ENCODE data around the gene MEP1A. TPM values are rescaled to one million over a fixed set of nuclear protein-coding genes. Genes with fewer than 3 reads are reported as not detected.
"Not testable (repeated sequence)": the region's sequence is repeated elsewhere in the genome, so short reads cannot be mapped to it uniquely, and the experiment has no call there.

The MEP1A gene
- polyA plus RNA-seq, 2 of the 4 experiments (the other 2 are of a cell fraction), result not detected

GRCh38 chr6:46744159-46744725 is 48.9 kb upstream of the MEP1A start:
- FAIRE-seq; H3K4me1 ChIP-seq; ATAC-seq; DNase-seq (ENCODE audit: low read depth in 1 of 2, low spot score in 1 of 2); H3K27ac ChIP-seq; H3K4me2 ChIP-seq; POLR2A ChIA-PET; H3K4me3 ChIP-seq; H3K9me3 ChIP-seq; CTCF ChIA-PET: not testable (repeated sequence)
- WGBS (ENCODE audit: missing lambda C conversion rate), result 49% methylated on average over 3 of the region's 3 CpGs

- Histone ChIP-seq H3K4me1 (no peaks in the 10 kb centered on the region), H3K27ac (no peak overlapping the region), H3K9me3 (no peaks in the 10 kb centered on the region), H3K4me3 (no peak overlapping the region), H3K4me2 (no peak overlapping the region)
- DNase-seq (ENCODE audit: low read depth in 1 of 2, low spot score in 1 of 2), result no peak
- ATAC-seq, result no peak
- TF ChIP-seq KDM5A (IDR thresholded peaks at IDR 0.05) (no peak), FOXS1 (CRISPR knock-in tag; IDR thresholded peaks at IDR 0.05) (no peak), HOXB13 (CRISPR knock-in tag; IDR thresholded peaks at IDR 0.05; ENCODE audit: low read depth) (no peak), KDM1A (IDR thresholded peaks at IDR 0.05; ENCODE audit: low read depth) (no peak), ZSCAN20 (CRISPR knock-in tag; IDR thresholded peaks at IDR 0.05) (no peak), EP300 (IDR thresholded peaks at IDR 0.05) (no peak), RARB (CRISPR knock-in tag; IDR thresholded peaks at IDR 0.05) (no peak), TP53 (CRISPR knock-in tag; IDR thresholded peaks at IDR 0.05) (no peak), NR3C1 (IDR thresholded peaks at IDR 0.05) (no peak), HES2 (IDR thresholded peaks at IDR 0.05) (no peak), FOSB (CRISPR knock-in tag; IDR thresholded peaks at IDR 0.05) (no peak), JUNB (IDR thresholded peaks at IDR 0.05) (no peak), RFX5 (IDR thresholded peaks at IDR 0.05) (no peak), CBX8 (IDR thresholded peaks at IDR 0.05) (no peak)
- TF ChIP-seq, protein P1, sequence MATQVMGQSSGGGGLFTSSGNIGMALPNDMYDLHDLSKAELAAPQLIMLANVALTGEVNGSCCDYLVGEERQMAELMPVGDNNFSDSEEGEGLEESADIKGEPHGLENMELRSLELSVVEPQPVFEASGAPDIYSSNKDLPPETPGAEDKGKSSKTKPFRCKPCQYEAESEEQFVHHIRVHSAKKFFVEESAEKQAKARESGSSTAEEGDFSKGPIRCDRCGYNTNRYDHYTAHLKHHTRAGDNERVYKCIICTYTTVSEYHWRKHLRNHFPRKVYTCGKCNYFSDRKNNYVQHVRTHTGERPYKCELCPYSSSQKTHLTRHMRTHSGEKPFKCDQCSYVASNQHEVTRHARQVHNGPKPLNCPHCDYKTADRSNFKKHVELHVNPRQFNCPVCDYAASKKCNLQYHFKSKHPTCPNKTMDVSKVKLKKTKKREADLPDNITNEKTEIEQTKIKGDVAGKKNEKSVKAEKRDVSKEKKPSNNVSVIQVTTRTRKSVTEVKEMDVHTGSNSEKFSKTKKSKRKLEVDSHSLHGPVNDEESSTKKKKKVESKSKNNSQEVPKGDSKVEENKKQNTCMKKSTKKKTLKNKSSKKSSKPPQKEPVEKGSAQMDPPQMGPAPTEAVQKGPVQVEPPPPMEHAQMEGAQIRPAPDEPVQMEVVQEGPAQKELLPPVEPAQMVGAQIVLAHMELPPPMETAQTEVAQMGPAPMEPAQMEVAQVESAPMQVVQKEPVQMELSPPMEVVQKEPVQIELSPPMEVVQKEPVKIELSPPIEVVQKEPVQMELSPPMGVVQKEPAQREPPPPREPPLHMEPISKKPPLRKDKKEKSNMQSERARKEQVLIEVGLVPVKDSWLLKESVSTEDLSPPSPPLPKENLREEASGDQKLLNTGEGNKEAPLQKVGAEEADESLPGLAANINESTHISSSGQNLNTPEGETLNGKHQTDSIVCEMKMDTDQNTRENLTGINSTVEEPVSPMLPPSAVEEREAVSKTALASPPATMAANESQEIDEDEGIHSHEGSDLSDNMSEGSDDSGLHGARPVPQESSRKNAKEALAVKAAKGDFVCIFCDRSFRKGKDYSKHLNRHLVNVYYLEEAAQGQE (IDR thresholded peaks at IDR 0.05), result no peak
- TF ChIP-seq, protein P2, sequence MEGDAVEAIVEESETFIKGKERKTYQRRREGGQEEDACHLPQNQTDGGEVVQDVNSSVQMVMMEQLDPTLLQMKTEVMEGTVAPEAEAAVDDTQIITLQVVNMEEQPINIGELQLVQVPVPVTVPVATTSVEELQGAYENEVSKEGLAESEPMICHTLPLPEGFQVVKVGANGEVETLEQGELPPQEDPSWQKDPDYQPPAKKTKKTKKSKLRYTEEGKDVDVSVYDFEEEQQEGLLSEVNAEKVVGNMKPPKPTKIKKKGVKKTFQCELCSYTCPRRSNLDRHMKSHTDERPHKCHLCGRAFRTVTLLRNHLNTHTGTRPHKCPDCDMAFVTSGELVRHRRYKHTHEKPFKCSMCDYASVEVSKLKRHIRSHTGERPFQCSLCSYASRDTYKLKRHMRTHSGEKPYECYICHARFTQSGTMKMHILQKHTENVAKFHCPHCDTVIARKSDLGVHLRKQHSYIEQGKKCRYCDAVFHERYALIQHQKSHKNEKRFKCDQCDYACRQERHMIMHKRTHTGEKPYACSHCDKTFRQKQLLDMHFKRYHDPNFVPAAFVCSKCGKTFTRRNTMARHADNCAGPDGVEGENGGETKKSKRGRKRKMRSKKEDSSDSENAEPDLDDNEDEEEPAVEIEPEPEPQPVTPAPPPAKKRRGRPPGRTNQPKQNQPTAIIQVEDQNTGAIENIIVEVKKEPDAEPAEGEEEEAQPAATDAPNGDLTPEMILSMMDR (IDR thresholded peaks at IDR 0.05), result no peak
- TF ChIP-seq, protein P3, sequence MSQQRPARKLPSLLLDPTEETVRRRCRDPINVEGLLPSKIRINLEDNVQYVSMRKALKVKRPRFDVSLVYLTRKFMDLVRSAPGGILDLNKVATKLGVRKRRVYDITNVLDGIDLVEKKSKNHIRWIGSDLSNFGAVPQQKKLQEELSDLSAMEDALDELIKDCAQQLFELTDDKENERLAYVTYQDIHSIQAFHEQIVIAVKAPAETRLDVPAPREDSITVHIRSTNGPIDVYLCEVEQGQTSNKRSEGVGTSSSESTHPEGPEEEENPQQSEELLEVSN (IDR thresholded peaks at IDR 0.05; ENCODE audit: borderline replicate concordance, low read depth), result no peak
- POLR2A ChIA-PET, result no interaction called here
- WGBS (ENCODE audit: missing lambda C conversion rate), result 0% methylated on average over 2 of the region's 2 CpGs
- FAIRE-seq, result no peak
- CTCF ChIA-PET, result interaction anchor here (1.0 kb wide), 1 partner anchor 12 kb away, joined by 3 read pairs; no protein-coding TSS in a partner anchor
These were observed 47.2 kb upstream of the MEP1A start for GRCh38 chr6:46745973-46746372.

DNA sequence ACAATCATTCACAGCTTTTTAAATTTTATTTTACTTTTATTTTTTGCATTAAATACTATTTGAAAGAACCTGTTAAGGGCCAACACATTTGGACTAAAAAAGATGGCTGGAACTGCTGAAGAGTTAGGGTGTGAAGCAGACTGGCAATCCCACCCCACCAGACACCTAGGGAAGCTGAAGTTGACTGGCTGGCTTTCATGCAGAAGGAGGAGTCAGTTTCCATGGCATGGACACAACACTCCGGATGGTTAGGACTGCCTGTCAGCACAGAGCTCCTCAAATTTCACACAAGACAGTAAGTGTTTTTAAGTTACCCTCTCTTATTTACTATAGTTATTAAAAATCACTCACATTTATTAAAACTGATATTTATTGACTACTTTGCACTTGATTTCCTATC is 46.5 kb upstream of the MEP1A start, which contains the start of gene ANKRD66:
ANKRD66 (plus strand) TSS at position 238 of the 400 bp plus-strand sequence. CDS start 5,016 bp downstream, outside the sequence.
- Histone ChIP-seq H3K27ac (no peak within 1 kb of the TSS), H3K4me2 (no peak within 1 kb of the TSS), H3K4me3 (no peak within 1 kb of the TSS), H3K4me1 (no peaks in the 10 kb centered on the region), H3K9me3 (no peaks in the 10 kb centered on the region)
- POLR2A ChIA-PET, result no interaction called here
- WGBS (ENCODE audit: missing lambda C conversion rate), result 0% methylated on average over 1 of the region's 1 CpG
- FAIRE-seq (no peak), DNase-seq (ENCODE audit: low read depth in 1 of 2, low spot score in 1 of 2) (no peak), ATAC-seq (no peak)
- TF ChIP-seq, protein P4, sequence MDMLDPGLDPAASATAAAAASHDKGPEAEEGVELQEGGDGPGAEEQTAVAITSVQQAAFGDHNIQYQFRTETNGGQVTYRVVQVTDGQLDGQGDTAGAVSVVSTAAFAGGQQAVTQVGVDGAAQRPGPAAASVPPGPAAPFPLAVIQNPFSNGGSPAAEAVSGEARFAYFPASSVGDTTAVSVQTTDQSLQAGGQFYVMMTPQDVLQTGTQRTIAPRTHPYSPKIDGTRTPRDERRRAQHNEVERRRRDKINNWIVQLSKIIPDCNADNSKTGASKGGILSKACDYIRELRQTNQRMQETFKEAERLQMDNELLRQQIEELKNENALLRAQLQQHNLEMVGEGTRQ (IDR thresholded peaks at IDR 0.05), result no peak
- TF ChIP-seq BHLHE40 (IDR thresholded peaks at IDR 0.05; ENCODE audit: low read depth, low read length), result no peak
- CTCF ChIA-PET, result interaction anchor here (1.0 kb wide), 1 partner anchor 13 kb away, joined by 3 read pairs; no protein-coding TSS in a partner anchor

All from A549 (cell line).